ENCODE measurements around the gene PDK1.

DNA sequence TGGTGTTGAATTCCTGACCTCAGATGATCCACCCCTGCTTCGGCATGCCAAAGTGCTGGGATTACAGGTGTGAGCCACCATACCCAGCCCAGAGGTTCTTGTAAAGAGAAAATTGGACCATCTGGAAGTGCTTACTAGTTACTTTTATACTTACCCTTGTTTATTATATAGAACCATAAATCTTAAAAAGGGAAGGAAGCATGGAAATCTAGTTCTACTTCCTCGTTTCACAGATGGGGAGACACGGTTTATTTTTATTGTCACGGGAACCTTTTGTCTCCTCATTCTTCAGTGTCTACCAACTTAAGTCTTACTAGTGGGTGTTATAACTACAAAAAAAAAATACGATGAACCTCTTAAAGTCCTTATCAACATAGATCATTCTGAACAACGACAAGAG is 45.8 kb upstream of the PDK1 start:
- TF ChIP-seq, protein P1, sequence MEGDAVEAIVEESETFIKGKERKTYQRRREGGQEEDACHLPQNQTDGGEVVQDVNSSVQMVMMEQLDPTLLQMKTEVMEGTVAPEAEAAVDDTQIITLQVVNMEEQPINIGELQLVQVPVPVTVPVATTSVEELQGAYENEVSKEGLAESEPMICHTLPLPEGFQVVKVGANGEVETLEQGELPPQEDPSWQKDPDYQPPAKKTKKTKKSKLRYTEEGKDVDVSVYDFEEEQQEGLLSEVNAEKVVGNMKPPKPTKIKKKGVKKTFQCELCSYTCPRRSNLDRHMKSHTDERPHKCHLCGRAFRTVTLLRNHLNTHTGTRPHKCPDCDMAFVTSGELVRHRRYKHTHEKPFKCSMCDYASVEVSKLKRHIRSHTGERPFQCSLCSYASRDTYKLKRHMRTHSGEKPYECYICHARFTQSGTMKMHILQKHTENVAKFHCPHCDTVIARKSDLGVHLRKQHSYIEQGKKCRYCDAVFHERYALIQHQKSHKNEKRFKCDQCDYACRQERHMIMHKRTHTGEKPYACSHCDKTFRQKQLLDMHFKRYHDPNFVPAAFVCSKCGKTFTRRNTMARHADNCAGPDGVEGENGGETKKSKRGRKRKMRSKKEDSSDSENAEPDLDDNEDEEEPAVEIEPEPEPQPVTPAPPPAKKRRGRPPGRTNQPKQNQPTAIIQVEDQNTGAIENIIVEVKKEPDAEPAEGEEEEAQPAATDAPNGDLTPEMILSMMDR (IDR thresholded peaks at IDR 0.05): no peak
- TF ChIP-seq EZH2 (IDR thresholded peaks at IDR 0.05) (no peak), EZH2phosphoT487 (IDR thresholded peaks at IDR 0.05) (no peak)
